ENCODE data around the gene IL21.

- TF ChIP-seq ZNF549 (CRISPR knock-in tag; IDR thresholded peaks at IDR 0.05) (no peak), SMARCC2 (IDR thresholded peaks at IDR 0.05) (no peak), CEBPB (IDR thresholded peaks at IDR 0.05; ENCODE audit: borderline replicate concordance, low read depth, low read length) (no peak), ZFP36 (IDR thresholded peaks at IDR 0.05; ENCODE audit: borderline replicate concordance, low read depth, low read length, partially characterized antibody) (no peak), ZKSCAN8 (CRISPR knock-in tag; IDR thresholded peaks at IDR 0.05; ENCODE audit: borderline replicate concordance) (no peak), EED (CRISPR knock-in tag; IDR thresholded peaks at IDR 0.05) (no peak), EP300 (IDR thresholded peaks at IDR 0.05; ENCODE audit: low read depth in 2 of 2, low read length in 2 of 2) (no peak), EP300 (CRISPR knock-in tag; IDR thresholded peaks at IDR 0.05; ENCODE audit: borderline replicate concordance) (no peak)
- TF ChIP-seq, protein P1, sequence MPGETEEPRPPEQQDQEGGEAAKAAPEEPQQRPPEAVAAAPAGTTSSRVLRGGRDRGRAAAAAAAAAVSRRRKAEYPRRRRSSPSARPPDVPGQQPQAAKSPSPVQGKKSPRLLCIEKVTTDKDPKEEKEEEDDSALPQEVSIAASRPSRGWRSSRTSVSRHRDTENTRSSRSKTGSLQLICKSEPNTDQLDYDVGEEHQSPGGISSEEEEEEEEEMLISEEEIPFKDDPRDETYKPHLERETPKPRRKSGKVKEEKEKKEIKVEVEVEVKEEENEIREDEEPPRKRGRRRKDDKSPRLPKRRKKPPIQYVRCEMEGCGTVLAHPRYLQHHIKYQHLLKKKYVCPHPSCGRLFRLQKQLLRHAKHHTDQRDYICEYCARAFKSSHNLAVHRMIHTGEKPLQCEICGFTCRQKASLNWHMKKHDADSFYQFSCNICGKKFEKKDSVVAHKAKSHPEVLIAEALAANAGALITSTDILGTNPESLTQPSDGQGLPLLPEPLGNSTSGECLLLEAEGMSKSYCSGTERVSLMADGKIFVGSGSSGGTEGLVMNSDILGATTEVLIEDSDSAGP (CRISPR knock-in tag; IDR thresholded peaks at IDR 0.05; ENCODE audit: borderline replicate concordance) = no peak
These were observed 3.3 kb upstream of the IL21 start for GRCh38 chr4:122624205-122624604.
